Measurements from ENCODE around the gene ACVR1.

The ACVR1 gene

GRCh38 chr2:157692768-157693167 lies 183.4 kb downstream of the ACVR1 start:
- DNase-seq = peak; percentile 98

DNA sequence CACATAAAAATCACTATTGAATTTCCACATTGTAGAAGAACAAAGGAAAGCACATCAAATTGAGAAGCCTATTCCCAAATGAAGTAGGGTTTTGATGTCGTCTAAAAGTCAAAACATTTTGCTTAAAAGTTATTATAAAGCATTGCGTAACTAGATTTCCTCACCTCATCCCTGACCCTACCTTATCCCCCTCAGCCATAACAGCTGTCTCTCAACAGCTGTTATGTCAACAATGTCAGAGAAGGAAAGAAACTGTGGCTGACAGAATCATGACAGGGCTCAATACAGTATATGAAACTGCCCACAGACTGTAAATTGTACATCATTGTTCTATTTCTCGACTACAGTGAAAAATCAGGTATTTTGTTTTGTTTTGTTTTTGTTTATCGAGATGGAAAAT lies 184.4 kb downstream of the ACVR1 start:
- no peak for DNase-seq

DNA sequence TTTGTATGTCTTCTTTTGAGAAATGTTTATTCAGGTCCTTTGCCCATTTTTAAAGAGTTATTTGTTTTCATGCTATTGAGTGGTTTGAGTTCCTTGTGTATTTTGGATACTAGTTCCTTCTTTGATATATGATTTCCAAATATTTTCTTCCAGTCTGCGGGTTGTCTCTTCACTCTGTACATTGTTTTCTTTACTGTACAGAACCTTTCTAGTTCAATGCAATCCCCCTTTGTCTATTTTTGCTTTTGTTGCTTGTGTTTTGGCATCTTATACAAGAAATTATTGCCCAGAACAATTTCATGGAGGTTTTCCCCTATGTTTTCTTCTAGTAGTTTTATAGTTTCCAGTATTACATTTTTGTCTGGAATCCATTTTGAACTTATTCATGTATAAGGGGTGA lies 185.0 kb downstream of the ACVR1 start:
- no peak for DNase-seq

Measured in fibroblast of skin of right biceps (primary cell).